NCI-H2029 (cell line): ENCODE data around the gene RHOT2.
A peak's percentile ranks its signal among the peaks of the same experiment; 100 is the strongest.

Experiments used
- DNase-seq: peaks from one replicate; lab custom pipeline; 2025; lab: John Stamatoyannopoulos, UW

The RHOT2 gene

GRCh38 chr16:632486-633335 lies 35.2 kb upstream of the RHOT2 start:
- no peak for DNase-seq

- no peak for DNase-seq
Observed at GRCh38 chr16:633336-634050, 34.4 kb upstream of the RHOT2 start.

DNA sequence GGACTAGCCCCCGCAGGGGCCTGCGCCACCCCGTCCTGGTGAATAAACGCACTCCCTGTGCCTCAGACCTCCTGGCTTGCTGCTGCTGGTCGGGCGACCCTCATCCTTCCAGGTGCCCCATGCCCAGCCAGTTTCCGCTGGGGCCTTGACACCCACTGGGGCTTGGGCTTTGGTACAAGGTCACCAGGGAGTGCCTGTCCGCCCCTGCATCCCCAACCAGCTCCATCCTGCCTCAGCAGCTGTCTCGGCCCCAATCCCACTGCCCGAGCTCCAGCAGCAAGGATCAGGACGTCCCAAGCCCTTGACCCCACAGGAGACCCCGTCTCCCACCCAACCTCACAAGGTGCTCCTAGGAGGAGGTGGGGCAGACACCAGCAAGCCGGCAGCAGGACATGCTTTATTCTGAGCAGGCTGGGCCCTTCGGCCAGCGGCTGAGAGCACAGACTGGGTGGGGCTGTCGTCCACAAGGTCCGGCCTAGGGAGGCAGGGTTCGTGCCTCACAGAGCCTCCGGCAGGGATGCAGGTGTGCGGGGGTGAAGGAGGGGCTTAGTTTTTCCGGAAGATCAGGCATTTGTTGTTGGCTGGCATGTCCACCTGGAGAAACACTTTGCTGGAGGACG lies 33.8 kb upstream of the RHOT2 start:
- DNase-seq, result no peak

- DNase-seq, result no peak
Observed at GRCh38 chr16:634996-635395, 32.9 kb upstream of the RHOT2 start.

GRCh38 chr16:635573-636205 lies 32.2 kb upstream of the RHOT2 start:
- DNase-seq, result no peak

DNA sequence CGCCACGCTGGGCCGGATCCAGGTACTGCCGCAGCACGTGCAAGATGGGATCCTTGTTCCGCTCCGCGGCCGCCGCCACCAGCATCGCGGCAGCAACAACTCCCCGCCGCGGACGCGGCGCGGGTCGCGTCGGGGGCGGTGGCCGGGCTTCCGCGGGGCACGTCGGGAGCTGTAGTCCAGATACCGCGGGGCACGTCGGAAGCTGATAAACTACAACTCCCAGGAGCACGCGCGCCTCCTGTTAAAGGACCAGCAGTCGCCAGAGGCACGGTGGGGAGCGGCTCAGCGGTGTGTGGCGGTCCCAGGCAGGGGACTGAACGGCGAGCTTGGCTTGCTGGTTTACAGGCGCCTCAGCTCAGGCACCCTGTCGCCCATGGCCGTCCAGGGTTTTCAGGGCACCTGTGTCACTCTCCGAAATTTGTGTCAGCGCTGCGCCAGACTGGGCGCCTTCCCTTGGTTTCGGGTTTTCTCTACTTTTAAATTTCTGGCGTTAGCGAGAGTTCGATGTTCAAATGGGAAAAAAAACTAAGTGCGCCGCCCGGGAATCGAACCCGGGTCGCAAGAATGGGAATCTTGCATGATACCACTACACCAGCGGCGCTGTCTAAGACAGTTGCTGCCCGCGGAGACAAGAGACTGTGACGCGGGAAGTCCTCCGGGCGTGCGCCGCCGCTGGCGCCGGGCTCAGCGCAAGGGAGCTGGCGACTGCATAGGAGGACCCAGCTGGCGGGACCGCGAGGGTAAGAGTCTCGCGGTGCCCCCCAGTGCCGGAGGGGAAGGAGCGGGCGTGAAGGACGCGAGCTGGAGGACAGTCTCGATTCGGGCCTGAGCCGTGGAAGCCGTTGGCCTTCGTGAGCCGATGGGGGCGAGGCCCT lies 31.5 kb upstream of the RHOT2 start, which contains the start of gene METTL26:
TSS of gene METTL26 (minus strand) at position 100 of the 875 bp plus-strand sequence. CDS start at position 85, 15 bp downstream.
- peak; percentile 93 for DNase-seq

DNA sequence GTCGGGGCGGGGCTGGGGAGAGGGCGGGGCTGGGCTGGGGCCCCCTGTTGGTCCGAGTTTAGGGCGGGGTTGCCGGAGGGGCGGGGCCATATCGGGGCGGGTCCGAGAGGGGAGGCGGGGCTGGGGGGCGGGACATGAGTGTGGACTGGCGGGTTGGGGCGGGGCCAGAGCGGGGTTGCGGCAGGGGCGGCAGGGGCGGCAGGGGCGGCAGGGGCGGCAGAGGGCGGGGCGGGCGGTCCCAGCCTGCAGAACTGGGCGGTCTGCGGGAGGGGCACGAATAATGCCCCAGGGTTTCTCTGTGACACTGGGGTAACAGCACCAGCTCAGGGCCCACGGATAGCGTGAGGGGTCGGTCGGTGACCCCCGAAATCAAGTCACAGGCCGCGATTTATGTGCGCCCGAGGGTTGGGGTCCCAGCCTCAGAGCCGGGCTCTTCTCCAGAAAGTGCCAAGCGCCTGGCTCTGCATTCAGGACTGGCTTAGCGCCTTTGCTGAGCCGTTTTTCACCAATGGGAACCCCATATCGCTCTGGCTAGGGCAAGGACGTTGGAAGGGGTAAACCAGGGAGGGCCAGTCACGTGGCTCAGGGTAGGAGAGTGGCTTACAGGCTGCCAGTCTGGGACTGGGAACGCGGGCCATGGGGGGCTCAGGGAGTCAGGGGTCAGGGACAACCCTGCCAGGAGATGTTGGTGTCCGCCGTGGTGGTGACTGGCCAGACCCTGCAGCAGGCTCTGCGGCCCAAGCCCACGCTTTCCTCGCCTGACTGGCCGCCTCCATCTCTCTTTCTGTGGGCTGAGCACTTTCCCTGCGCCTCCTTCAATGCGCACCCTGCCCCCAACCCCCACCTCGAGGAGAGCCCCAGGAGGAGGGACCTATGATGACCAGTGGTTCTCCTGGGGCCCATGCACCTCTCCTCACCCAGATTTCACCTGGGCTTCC lies 30.6 kb upstream of the RHOT2 start:
- peak; percentile 66 for DNase-seq

- no peak for DNase-seq
Observed at GRCh38 chr16:638034-638543, 29.8 kb upstream of the RHOT2 start.

DNA sequence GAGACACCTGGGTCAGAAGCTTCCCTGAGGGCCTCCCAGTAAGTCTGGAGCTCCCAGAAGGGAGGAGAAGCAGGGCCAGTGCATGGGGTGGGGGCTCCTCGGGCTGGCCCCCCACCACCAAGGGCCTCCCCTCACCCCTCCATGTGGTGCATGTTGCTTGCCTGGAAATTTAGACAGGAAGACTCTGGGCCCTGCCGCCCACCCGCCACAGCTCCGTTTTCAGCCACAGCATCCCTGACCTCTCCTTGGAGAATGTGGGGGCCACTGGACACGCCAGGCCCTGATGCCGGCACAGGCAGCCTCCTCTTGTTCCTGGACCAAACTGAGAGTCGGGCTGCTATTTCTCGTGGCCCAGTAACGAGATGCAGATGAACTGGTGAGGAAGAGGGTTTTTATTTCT lies 29.1 kb upstream of the RHOT2 start:
- no peak for DNase-seq

- no peak for DNase-seq
Observed at GRCh38 chr16:640614-641013, 27.3 kb upstream of the RHOT2 start.

DNA sequence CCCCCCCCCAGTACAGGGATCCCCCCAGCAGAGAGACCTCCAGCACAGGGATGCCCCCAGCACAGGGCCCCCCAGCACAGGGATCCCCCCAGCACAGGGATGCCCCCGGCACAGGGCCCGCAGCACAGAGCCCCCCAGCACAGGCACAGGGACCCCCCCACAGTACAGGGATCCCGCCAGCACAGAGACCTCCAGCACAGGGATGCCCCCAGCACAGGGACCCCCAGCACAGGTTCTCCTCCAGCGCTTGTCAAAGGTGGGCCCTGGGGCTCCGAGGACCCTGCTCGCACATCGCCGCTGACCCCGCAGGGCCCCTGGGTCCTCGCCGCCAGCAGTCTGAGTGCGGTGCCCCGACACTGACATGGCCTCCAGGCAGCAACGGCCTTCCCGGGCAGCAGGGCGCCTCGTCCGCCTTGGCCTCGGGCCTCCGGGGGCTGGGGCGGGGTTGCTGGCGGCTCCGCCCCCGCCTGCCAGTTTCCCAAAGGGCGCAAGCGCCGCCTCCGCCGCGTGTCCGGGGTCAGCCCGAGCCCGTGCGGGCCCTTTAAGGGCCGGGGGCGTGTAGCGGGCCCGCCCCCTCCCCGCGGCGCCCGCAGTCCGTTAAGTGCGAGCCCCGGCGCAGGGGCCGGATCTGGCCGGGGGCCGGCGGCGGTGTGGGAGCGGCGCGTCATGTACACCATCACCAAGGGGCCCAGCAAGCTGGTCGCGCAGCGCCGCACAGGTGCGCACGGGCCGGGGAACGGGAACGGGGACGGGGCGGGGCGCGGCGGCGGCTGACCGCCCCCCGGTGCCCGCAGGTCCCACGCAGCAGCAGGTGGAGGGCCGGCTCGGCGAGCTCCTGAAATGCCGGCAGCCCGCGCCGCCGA lies 26.4 kb upstream of the RHOT2 start, which contains the start of gene MCRIP2:
TSS of gene MCRIP2 (plus strand) at position 503 of the 863 bp plus-strand sequence. CDS start at position 667, 164 bp downstream.
- DNase-seq, result peak; percentile 66

GRCh38 chr16:642189-643049 lies 25.5 kb upstream of the RHOT2 start:
- peak; percentile 20 for DNase-seq

DNA sequence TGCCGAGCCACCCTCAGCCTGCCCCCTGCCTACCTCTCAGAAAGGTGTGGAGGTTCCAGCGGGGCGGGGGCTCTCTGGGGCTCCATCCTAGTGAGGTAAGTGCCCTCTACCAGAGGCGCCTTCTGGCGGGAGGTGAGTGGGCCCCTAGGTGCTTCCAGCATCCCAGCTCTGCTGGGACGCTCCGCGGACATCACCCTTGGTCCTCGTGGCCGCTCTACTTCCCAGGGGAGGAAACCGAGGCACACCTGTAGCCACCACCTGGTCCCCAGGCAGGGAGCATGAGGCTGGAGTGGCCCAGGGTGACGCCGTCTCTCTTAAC lies 24.9 kb upstream of the RHOT2 start:
- no peak for DNase-seq

DNA sequence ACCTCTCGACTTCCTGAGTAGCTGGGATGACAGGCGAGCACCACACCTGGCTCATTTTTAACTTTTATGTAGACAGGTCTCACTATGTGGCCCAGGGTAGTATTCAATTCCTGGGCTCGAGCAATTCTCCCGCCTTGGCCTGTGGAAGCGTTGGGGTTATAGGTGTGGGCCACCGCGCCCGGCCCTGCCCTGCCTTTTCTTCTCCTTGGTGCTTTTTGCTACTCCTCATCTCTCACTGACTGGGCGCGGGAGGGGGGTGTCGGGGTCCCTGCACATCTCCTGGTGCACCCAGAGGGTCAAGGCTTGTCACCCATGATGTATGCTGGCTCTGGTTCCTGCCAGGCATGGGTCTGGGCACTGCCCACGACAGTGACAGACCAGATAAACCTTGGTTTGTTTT lies 23.4 kb upstream of the RHOT2 start:
- no peak for DNase-seq

DNA sequence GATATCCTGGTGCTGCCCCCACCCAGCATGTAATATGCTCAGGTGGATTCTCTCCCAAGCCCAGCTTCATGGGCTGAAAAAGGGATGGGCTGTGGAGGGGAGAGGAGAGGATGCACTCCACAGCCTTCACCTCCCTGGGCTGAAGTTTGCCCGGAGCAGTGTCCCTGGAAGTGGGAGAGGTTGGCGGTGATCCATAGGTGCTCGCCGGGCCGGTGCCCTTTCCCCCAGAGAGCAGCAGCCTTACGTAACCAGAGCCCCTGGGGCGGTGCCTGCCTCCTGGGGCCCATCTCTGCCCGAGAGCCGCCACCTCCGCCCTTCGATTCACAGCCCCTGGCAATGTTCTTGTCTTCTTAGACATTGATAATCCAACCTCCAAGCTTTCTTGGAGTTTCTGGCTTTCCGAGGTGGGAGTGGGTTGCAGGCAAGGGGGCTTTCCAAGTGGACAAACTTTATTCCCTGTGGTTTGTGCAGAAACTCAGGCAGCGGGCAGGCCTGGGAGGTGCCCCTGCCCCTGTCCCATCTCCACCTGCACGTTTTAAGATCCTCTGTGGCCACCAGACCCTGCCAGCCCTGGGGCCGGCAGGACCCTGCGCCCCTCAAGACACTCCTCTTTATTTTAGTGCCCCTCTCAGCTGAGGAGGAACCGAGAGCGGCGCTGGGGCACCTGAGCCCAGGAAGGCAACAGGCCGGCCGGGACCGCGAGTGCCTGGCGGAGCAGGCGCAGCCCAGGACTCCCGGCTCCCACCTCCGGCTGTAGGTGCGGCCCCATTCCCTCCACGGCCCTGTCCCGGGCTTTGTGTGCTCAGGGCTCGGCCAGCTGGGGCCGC lies 21.9 kb upstream of the RHOT2 start:
- DNase-seq, result no peak

DNA sequence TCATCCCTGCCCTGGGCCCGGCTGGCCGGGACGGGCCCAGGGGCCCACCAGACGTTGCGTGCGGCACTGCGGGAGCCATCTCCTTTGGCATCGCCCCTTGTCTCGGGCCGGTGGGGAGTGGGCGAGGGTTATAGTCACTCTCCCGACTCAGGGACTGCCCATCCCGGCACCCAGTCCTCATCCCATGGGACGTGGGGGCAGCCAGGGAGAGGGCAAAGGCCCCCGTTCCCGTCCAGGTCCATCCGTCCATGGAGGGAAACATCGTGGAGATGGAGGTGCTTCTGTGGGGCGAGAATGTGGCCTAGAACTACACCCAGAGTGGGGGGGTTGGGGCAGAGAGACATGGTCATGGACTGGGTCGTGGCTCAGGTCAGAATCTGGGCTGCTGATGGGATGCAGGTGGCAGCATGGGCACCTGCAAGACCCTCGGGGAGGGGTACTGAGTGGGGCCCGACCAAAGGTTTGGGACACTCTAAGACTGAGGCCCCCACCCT lies 21.2 kb upstream of the RHOT2 start:
- no peak for DNase-seq
